Measurements from ENCODE around the gene IL17B.
"Not testable (repeated sequence)": the region's sequence is repeated elsewhere in the genome, so short reads cannot be mapped to it uniquely, and the experiment has no call there.

The IL17B gene

GRCh38 chr5:149400304-149400703 is 21.2 kb upstream of the IL17B start:
- no peak for DNase-seq (ENCODE audit: low read depth)

GRCh38 chr5:149399775-149400174 is 20.7 kb upstream of the IL17B start:
- no peak for DNase-seq (ENCODE audit: low read depth)

GRCh38 chr5:149398747-149399266 is 19.7 kb upstream of the IL17B start:
- DNase-seq (ENCODE audit: low read depth), result not testable (repeated sequence)

- no peak for DNase-seq (ENCODE audit: low read depth)
Measured at GRCh38 chr5:149397530-149397929, 18.4 kb upstream of the IL17B start.

- DNase-seq (ENCODE audit: low read depth), result not testable (repeated sequence)
Measured at GRCh38 chr5:149394996-149395395, 15.9 kb upstream of the IL17B start.

- DNase-seq (ENCODE audit: low read depth), result no peak
Measured at GRCh38 chr5:149392718-149393117, 13.6 kb upstream of the IL17B start.

- DNase-seq (ENCODE audit: low read depth), result no peak
Measured at GRCh38 chr5:149391524-149391923, 12.4 kb upstream of the IL17B start.

GRCh38 chr5:149391076-149391475 is 12.0 kb upstream of the IL17B start:
- not testable (repeated sequence) for DNase-seq (ENCODE audit: low read depth)

- no peak for DNase-seq (ENCODE audit: low read depth)
Measured at GRCh38 chr5:149389552-149390495, 10.7 kb upstream of the IL17B start.

- no peak for DNase-seq (ENCODE audit: low read depth)
Measured at GRCh38 chr5:149388498-149389190, 9.6 kb upstream of the IL17B start.

- no peak for DNase-seq (ENCODE audit: low read depth)
Measured at GRCh38 chr5:149387982-149388381, 8.9 kb upstream of the IL17B start.

- DNase-seq (ENCODE audit: low read depth), result no peak
Measured at GRCh38 chr5:149387081-149387631, 8.1 kb upstream of the IL17B start.

- no peak for DNase-seq (ENCODE audit: low read depth)
Measured at GRCh38 chr5:149386166-149386565, 7.1 kb upstream of the IL17B start.

GRCh38 chr5:149383399-149383798 is 4.3 kb upstream of the IL17B start:
- DNase-seq (ENCODE audit: low read depth), result no peak

GRCh38 chr5:149382517-149383220 is 3.6 kb upstream of the IL17B start:
- DNase-seq (ENCODE audit: low read depth), result no peak

GRCh38 chr5:149381986-149382338 is 2.9 kb upstream of the IL17B start:
- DNase-seq (ENCODE audit: low read depth), result no peak

GRCh38 chr5:149381261-149381985 is 2.3 kb upstream of the IL17B start:
- no peak for DNase-seq (ENCODE audit: low read depth)

- DNase-seq (ENCODE audit: low read depth), result no peak
Measured at GRCh38 chr5:149380466-149381121, 1.5 kb upstream of the IL17B start.

GRCh38 chr5:149379818-149380374 is 804 bp upstream of the IL17B start:
- DNase-seq (ENCODE audit: low read depth), result no peak

GRCh38 chr5:149378241-149378820 is 761 bp downstream of the IL17B start:
- no peak for DNase-seq (ENCODE audit: low read depth)
